HFFc6 (cell line): ENCODE data around the gene TNNI2. TPM values are rescaled to one million over a fixed set of nuclear protein-coding genes. Genes with fewer than 3 reads are reported as not detected.
"Not testable (repeated sequence)": the region's sequence is repeated elsewhere in the genome, so short reads cannot be mapped to it uniquely, and the experiment has no call there.

ENCODE experiments used
- DNase-seq: peaks from one replicate; pipeline ENCODE4 v3.0.0-alpha.2; 2018
- H3K27ac Mint-ChIP-seq: 2 replicates; pipeline ENCODE4 v1.8.0; 2020; ENCODE audit warnings: mild to moderate bottlenecking, mixed read lengths
- H3K27me3 Mint-ChIP-seq: 2 replicates; pipeline ENCODE4 v1.8.0; 2021; ENCODE audit warnings: mild to moderate bottlenecking, moderate library complexity, mixed read lengths; ENCODE audit not compliant: insufficient read depth
- H3K36me3 Mint-ChIP-seq: 2 replicates; pipeline ENCODE4 v1.8.0; 2021; ENCODE audit warnings: low read depth, mixed read lengths
- H3K4me1 Mint-ChIP-seq: 2 replicates; pipeline ENCODE4 v1.8.0; 2020; ENCODE audit warnings: low read depth, mixed read lengths
- H3K4me3 Mint-ChIP-seq: 2 replicates; pipeline ENCODE4 v1.8.0; 2020; ENCODE audit warnings: mild to moderate bottlenecking, moderate library complexity, mixed read lengths
- H3K9me3 Mint-ChIP-seq: 2 replicates; pipeline ENCODE4 v1.8.0; 2020; ENCODE audit warnings: mild to moderate bottlenecking, mixed read lengths
- total RNA-seq, 6 experiments: library from RNA; stranded (reverse); fragmentation: NEBNext Ultra II Directional; extraction: Animal tissue kit (Norgen Biotek cat#: 25700); gene quantifications; 2 replicates in 1 of 6; 3 replicates in 5 of 6; pipeline ENCODE4 v1.2.3, GENCODE V29; 2021
- TF ChIP-seq, protein P1 (sequence below): fragments of 200-600 bp; sonication (generic); IDR thresholded peaks from 2 replicates; pipeline ENCODE4 v1.5.0; 2021; ENCODE audit warnings: antibody characterized with exemption, mild to moderate bottlenecking

TNNI2 gene
- total RNA-seq, 6 experiments from 2014 or later: not detected

DNA sequence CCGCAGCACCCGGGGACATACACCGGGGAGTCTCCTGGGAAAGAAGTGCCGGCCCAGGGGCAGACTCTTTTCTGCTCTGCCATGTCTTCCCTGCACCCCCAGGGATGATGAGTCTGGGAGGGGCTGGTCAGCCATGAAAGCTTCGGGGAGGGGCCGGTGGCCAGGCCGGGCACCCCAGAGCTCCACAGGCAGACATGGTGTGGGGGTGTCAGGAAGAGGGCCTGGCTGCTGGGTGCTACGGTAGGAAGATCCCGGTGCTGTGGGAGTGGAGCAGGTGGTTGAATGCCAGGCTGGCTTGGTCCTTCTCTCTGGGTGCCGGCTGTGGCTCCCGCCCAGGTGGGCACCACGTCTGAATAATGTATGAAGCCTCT is 31.5 kb downstream of the TNNI2 start:
- H3K27ac Mint-ChIP-seq: no peak overlapping the region
- H3K27me3 Mint-ChIP-seq: peaks cover 3% of the 10 kb centered on the region
- no peak overlapping the region for H3K4me3 Mint-ChIP-seq
- H3K36me3 Mint-ChIP-seq: no peaks in the 10 kb centered on the region
- DNase-seq: no peak
- H3K9me3 Mint-ChIP-seq: no peaks in the 10 kb centered on the region
- TF ChIP-seq, protein P1, sequence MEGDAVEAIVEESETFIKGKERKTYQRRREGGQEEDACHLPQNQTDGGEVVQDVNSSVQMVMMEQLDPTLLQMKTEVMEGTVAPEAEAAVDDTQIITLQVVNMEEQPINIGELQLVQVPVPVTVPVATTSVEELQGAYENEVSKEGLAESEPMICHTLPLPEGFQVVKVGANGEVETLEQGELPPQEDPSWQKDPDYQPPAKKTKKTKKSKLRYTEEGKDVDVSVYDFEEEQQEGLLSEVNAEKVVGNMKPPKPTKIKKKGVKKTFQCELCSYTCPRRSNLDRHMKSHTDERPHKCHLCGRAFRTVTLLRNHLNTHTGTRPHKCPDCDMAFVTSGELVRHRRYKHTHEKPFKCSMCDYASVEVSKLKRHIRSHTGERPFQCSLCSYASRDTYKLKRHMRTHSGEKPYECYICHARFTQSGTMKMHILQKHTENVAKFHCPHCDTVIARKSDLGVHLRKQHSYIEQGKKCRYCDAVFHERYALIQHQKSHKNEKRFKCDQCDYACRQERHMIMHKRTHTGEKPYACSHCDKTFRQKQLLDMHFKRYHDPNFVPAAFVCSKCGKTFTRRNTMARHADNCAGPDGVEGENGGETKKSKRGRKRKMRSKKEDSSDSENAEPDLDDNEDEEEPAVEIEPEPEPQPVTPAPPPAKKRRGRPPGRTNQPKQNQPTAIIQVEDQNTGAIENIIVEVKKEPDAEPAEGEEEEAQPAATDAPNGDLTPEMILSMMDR: no peak
- no peaks in the 10 kb centered on the region for H3K4me1 Mint-ChIP-seq

DNA sequence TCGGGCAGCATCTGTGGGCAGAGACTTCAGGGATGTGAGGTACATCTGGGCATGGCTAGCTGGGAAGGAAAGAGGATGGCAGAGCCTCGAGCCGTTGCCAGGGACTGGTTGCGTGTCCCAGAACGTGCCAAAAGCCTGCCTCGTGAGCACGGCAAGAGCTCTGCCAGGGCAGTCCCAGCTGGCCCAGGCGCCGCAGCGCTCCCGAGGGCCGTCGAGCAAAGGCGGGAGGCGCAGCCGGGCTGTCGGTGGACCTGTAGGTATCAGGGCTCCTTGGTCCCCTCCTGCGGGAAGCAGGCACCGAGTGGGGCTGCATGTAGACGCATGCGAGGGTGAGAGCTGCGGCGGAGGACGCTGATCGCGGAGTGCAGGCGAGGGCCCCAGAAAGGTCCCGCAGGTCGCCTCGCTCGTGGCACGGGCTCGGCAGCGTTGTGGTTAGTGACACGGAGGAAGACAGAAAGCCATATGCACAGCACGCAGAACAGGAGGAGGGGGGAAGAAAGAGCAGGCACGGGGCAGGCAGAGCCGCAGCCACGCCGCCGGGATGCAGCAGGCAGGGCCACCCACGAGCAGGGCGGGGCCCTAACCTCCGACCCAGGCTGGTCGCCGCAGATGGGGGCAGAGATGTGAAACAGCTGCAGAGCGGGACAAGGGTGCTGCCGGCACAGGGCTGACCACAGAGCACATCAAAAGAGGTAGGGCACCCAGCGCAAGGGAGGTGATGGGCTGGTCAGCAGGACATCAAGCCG is 32.1 kb downstream of the TNNI2 start:
- Mint-ChIP-seq H3K9me3 (no peaks in the 10 kb centered on the region), H3K36me3 (no peaks in the 10 kb centered on the region), H3K27ac (no peak overlapping the region), H3K4me1 (no peaks in the 10 kb centered on the region), H3K27me3 (peaks cover 3% of the 10 kb centered on the region), H3K4me3 (no peak overlapping the region)
- no peak for DNase-seq
- TF ChIP-seq, protein P1: no peak

DNA sequence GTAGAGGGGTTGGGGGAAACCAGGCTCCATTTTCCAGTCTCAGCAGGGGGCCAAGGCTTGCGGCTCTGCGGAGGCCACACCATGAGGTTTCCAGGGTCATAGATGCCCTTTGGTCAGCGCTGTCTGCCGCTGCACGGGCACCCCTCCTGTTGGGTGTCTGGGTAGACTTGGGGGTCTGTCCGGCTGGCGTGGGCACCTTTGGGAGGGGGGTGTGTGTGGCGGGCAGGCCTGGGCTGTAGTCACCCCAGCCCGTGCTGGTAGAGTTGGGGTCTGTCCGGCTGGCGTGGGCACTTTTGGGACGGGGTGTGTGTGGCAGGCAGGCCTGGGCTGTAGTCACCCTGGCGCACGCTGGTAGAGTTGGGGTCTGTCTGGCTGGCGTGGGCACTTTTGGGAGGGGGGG is 32.8 kb downstream of the TNNI2 start:
- H3K36me3 Mint-ChIP-seq: no peaks in the 10 kb centered on the region
- no peaks in the 10 kb centered on the region for H3K4me1 Mint-ChIP-seq
- no peaks in the 10 kb centered on the region for H3K9me3 Mint-ChIP-seq
- no peak overlapping the region for H3K27ac Mint-ChIP-seq
- DNase-seq: no peak
- peaks cover 3% of the 10 kb centered on the region for H3K27me3 Mint-ChIP-seq
- TF ChIP-seq, protein P1: no peak
- H3K4me3 Mint-ChIP-seq: no peak overlapping the region

DNA sequence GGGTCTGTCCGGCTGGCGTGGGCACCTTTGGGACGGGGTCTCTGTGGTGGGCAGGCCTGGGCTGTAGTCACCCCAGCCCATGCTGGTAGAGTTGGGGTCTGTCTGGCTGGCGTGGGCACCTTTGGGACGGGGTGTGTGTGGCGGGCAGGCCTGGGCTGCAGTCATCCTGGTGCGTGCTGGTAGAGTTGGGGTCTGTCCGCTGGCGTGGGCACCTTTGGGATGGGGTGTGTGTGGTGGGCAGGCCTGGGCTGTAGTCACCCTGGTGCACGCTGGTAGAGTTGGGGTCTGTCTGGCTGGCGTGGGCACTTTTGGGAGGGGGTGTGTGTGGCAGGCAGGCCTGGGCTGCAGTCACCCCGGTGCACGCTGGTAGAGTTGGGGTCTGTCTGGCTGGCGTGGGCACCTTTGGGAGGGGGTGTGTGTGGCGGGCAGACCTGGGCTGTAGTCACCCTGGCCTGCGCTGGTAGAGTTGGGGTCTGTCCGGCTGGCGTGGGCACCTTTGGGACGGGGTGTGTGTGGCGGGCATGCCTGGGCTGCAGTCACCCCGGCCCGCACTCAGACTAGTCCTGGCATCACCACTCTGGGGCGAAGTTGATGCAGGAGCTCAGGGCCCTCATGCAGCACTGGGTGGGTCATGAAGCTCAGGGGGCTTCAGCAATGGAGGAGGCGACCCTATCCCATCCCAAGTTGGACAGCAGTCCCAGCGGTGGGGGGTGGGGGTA is 33.6 kb downstream of the TNNI2 start:
- peaks cover 3% of the 10 kb centered on the region for H3K27me3 Mint-ChIP-seq
- H3K4me3 Mint-ChIP-seq: no peak overlapping the region
- H3K9me3 Mint-ChIP-seq: no peaks in the 10 kb centered on the region
- no peak overlapping the region for H3K27ac Mint-ChIP-seq
- H3K4me1 Mint-ChIP-seq: no peaks in the 10 kb centered on the region
- TF ChIP-seq, protein P1: no peak
- DNase-seq: no peak
- H3K36me3 Mint-ChIP-seq: no peaks in the 10 kb centered on the region

DNA sequence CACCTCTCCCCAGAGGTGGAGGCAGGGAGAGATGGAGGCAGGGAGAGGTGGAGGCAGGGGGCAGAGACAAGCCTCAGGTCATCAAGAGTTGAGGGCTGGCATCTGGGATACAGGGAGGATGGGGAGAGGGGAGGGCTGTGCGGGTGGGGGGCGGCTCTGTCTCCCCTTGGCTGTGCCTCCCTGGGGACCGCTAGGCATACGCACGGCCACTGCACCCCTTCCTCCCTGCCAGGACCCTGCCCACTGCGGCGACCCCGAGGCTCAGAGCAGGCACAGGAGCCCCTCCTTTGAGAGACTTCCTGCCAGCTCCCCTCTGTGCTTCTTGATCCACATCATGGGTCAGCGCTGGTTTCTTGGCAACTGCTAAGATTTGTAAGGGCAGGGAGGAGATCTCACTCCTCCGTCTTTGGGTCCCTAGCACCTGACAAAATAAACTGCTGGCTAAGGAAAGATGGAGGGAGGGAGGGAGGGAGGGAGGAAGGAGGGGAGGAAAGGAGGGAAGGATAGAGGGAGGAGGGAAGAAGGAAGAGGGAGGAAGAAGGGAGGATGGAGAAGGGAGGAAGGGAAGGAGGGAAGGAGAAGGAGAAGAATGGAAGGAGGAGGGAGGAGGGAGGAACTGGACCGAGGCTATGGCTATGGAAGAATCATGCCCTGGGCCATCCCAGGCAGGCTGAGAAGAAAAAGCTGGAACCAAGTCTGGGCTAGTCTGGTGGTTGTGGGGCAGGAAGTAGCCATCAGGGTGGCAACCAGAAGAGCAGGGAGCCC is 34.4 kb downstream of the TNNI2 start:
- H3K4me1 Mint-ChIP-seq: no peaks in the 10 kb centered on the region
- TF ChIP-seq, protein P1: no peak
- DNase-seq: no peak
- H3K4me3 Mint-ChIP-seq: no peak overlapping the region
- no peaks in the 10 kb centered on the region for H3K36me3 Mint-ChIP-seq
- no peaks in the 10 kb centered on the region for H3K9me3 Mint-ChIP-seq
- no peak overlapping the region for H3K27ac Mint-ChIP-seq
- peaks cover 3% of the 10 kb centered on the region for H3K27me3 Mint-ChIP-seq

DNA sequence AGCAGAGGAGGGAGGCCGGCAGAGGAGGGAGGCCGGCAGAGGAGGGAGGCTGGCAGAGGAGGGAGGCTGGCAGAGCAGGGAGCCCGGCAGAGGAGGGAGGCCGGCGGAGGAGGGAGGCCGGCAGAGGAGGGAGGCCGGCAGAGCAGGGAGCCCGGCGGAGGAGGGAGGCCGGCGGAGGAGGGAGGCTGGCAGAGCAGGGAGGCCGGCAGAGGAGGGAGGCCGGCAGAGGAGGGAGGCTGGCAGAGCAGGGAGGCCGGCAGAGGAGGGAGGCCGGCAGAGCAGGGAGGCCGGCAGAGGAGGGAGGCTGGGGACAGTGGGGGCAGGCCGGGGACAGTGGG is 35.0 kb downstream of the TNNI2 start:
- H3K4me3 Mint-ChIP-seq, DNase-seq, H3K36me3 Mint-ChIP-seq, H3K4me1 Mint-ChIP-seq, H3K27ac Mint-ChIP-seq, H3K27me3 Mint-ChIP-seq, H3K9me3 Mint-ChIP-seq: not testable (repeated sequence)

DNA sequence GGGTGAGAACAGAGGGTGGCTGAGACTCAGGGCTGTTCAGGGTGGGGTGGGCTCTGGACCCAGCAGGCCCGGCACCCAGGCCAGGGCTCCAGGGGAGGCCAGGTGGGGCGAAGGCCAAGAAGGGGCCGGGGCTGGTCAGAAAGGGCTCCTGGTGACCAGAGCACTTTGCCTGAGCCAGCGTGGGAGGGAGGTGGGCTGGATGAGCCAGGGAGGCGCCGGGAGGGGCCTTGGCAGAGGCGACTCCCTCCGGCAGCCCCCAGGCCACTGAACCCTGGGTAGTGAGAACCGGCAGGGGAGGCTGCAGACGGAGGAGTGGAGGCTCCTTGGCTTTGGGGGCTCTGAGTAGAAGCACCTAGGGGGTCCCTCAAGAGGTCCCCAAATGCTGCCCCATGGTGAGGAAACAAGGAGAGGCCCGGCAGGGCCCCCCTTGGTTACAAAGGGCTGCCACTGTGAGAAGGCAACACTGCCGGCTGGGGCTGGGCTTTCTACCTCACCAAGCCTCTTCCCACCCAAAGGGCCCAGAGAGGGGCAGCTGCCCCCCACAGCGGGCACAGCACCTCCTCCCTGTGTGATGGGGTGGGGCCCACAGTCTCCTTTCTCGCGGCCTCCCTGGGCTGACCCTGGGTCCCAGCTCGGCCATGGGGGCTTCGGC is 35.8 kb downstream of the TNNI2 start:
- DNase-seq, H3K9me3 Mint-ChIP-seq, H3K4me1 Mint-ChIP-seq, H3K4me3 Mint-ChIP-seq, H3K27me3 Mint-ChIP-seq, H3K36me3 Mint-ChIP-seq, H3K27ac Mint-ChIP-seq: not testable (repeated sequence)
